ENCODE data around the gene PLK5.

GRCh38 chr19:1510807-1511206, 13.1 kb upstream of the PLK5 start:
- TF ChIP-seq EZH2 (IDR thresholded peaks at IDR 0.05; ENCODE audit: borderline replicate concordance, low read length), result no peak
- TF ChIP-seq CTCF (IDR thresholded peaks at IDR 0.05; ENCODE audit: low read length), result no peak

Data from OCI-LY1 (cell line).